Right lobe of liver (tissue), 6 donors: ENCODE measurements around the gene CEP295NL. TPM values are rescaled to one million over a fixed set of nuclear protein-coding genes. Genes with fewer than 3 reads are reported as not detected.

Experiments used
- ATAC-seq, 4 donors: fragments of 200-7000 bp; cut with Tn5 transposase; one replicate each; pipeline ENCODE4 v1.9.1; 2020; ENCODE audit warnings: mild to moderate bottlenecking in 4 of 4, moderate library complexity in 4 of 4
- DNase-seq, 3 donors: peaks; one replicate each; pipeline ENCODE4 v3.0.0-alpha.2; 2020
- H3K27ac ChIP-seq, 3 donors: fragments of 200-600 bp; one replicate each; pipeline ENCODE4 v1.8.0; 2022
- H3K27me3 ChIP-seq, 2 donors: fragments of 200-600 bp; one replicate each; pipeline ENCODE4 v1.8.0; 2022
- H3K36me3 ChIP-seq, 4 donors: fragments of 200-600 bp; sonication (generic) in 1 of 4; one replicate each; pipeline versions ENCODE4 v1.5.1 to v1.8.0; 2017 to 2022; ENCODE audit warnings: control low read depth in 1 of 4
- H3K4me1 ChIP-seq, 4 donors: fragments of 200-600 bp; sonication (generic) in 1 of 4; one replicate each; pipeline versions ENCODE4 v1.5.1 to v1.8.0; 2017 to 2022; ENCODE audit warnings: control low read depth in 1 of 4
- H3K4me3 ChIP-seq, 3 donors: fragments of 200-600 bp; one replicate each; pipeline ENCODE4 v1.8.0; 2022
- H3K9me3 ChIP-seq, 4 donors: fragments of 200-600 bp; sonication (generic) in 1 of 4; one replicate each; pipeline versions ENCODE4 v1.5.1 to v1.8.0; 2017 to 2022; ENCODE audit warnings: control low read depth in 1 of 4
- CTCF ChIP-seq, 4 donors: fragments of 200-600 bp in 3 of 4; fragments of 450-650 bp in 1 of 4; IDR thresholded peaks; one replicate each; pipeline versions ENCODE4 v1.5.1 to v1.8.0; 2016 to 2022; ENCODE audit warnings: antibody characterized with exemption in 4 of 4, mild to moderate bottlenecking in 2 of 4
- POLR2A ChIP-seq: fragments of 450-650 bp; IDR thresholded peaks from one replicate; pipeline ENCODE4 v1.6.1; 2017; ENCODE audit warnings: antibody characterized with exemption, mild to moderate bottlenecking
- WGBS: methylation state at CpG from one replicate; pipeline ENCODE4 v1.1.6; 2018; ENCODE audit warnings: low coverage, low lambda C conversion rate; ENCODE audit not compliant: insufficient coverage; ENCODE audit errors: missing lambda C conversion rate; 5-methylcytosine and 5-hydroxymethylcytosine counted together
- intact Hi-C, 2 donors: fragments of 100-400 bp; cut with DNase I; formaldehyde crosslinking; loops; one replicate each; pipeline versions ENCODE4 v1.11.2 to v1.14.1; 2022
- total RNA-seq, 6 experiments: library from RNA; depleted of rRNA in 2 of 6; stranded (reverse); fragments of >200 nt in 2 of 6; fragmentation: NEBNext Ultra II Directional in 3 of 6; extraction: Animal tissue kit (Norgen Biotek cat#: 25700) in 3 of 6; gene quantifications; one replicate each; pipeline versions ENCODE4 v1.1.0 to v1.2.4, GENCODE V29; 2016 to 2023
- donor health status: DM: no; HTN: yes; CAD: no.
- donor health status: DM: no; HTN: no; CAD: no.
- donor health status: DM: no; HTN: no; CAD: no.
- donor health status: DM: no; HTN: yes; CAD: no.
- donor health status: DM: no; HTN: yes; CAD: no.

The CEP295NL gene
- total RNA-seq, 6 experiments from 2014 or later: 0.19 to 1.0 (median 0.53) TPM

- H3K4me3 ChIP-seq: no peak overlapping the region
- no peak for TF ChIP-seq CTCF (IDR thresholded peaks at IDR 0.05)
- TF ChIP-seq POLR2A: no peak
- H3K9me3 ChIP-seq: no peaks in the 10 kb centered on the region
- WGBS: 82% methylated on average over 7 of the region's 7 CpGs
- H3K4me1 ChIP-seq: peaks cover 0 to 5% (median 0%) of the 10 kb centered on the region in 4 donors
- no peaks in the 10 kb centered on the region for H3K36me3 ChIP-seq
- no peak for ATAC-seq
- intact Hi-C loops: no loop called here
- no peak for DNase-seq
- H3K27me3 ChIP-seq: no peaks in the 10 kb centered on the region
- H3K27ac ChIP-seq: no peak overlapping the region
These were observed 5.3 kb downstream of the CEP295NL start for GRCh38 chr17:78897664-78898047.

- peaks cover 0 to 5% (median 0%) of the 10 kb centered on the region in 4 donors for H3K4me1 ChIP-seq
- intact Hi-C loops: no loop called here
- no peak overlapping the region for H3K27ac ChIP-seq
- no peaks in the 10 kb centered on the region for H3K36me3 ChIP-seq
- no peak for DNase-seq
- H3K9me3 ChIP-seq: no peaks in the 10 kb centered on the region
- no peak overlapping the region for H3K4me3 ChIP-seq
- ATAC-seq: no peak
- WGBS: 73% methylated on average over 3 of the region's 34 CpGs
- no peaks in the 10 kb centered on the region for H3K27me3 ChIP-seq
- TF ChIP-seq CTCF (IDR thresholded peaks at IDR 0.05): no peak
- TF ChIP-seq POLR2A: no peak
These were observed 6.0 kb downstream of the CEP295NL start for GRCh38 chr17:78896834-78897663.

- ATAC-seq: no peak
- WGBS: 84% methylated on average over 5 of the region's 20 CpGs
- no peak for TF ChIP-seq POLR2A
- no peak for TF ChIP-seq CTCF (IDR thresholded peaks at IDR 0.05)
- Histone ChIP-seq H3K4me1 (peaks cover 0 to 5% (median 0%) of the 10 kb centered on the region in 4 donors), H3K4me3 (no peak overlapping the region), H3K36me3 (no peaks in the 10 kb centered on the region), H3K9me3 (no peaks in the 10 kb centered on the region), H3K27me3 (no peaks in the 10 kb centered on the region), H3K27ac (no peak overlapping the region)
- no peak for DNase-seq
- intact Hi-C loops: no loop called here
These were observed 6.7 kb downstream of the CEP295NL start for GRCh38 chr17:78896091-78896833.

GRCh38 chr17:78895322-78895721 is 7.7 kb downstream of the CEP295NL start:
- Histone ChIP-seq H3K4me1 (peaks cover 0 to 5% (median 0%) of the 10 kb centered on the region in 4 donors), H3K9me3 (no peaks in the 10 kb centered on the region), H3K4me3 (no peak overlapping the region), H3K27me3 (no peaks in the 10 kb centered on the region), H3K27ac (peak overlapping the region in 1 of 3 donors; percentile 1), H3K36me3 (no peaks in the 10 kb centered on the region)
- TF ChIP-seq CTCF (IDR thresholded peaks at IDR 0.05) (no peak), POLR2A (no peak)
- ATAC-seq (peak; percentile 9 to 37 (median 26)), DNase-seq (no peak)
- WGBS: 59% methylated on average over 5 of the region's 5 CpGs
- intact Hi-C loops: no loop called here
